ENCODE measurements around the gene ECT2.
"Not testable (repeated sequence)": the region's sequence is repeated elsewhere in the genome, so short reads cannot be mapped to it uniquely, and the experiment has no call there.

Gene ECT2

DNA sequence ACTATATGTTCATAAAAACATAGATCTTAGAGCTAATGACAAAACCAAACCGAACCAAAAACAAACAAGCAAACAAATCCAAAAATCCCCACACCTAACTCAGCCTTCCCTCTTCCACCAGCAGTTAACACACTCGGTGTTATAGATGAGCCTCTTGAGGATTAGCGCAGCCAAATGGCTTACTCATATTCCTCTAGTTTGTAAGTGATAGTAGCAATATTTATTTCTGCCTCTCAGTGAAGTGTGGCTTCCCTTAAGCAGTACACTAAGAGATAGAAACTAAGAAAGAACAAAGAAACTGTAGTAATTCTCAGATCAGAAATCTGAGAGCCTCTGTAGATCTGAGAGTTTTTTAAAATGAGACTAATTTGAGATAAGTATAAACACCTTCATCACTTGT lies 37.2 kb upstream of the ECT2 start:
- Histone ChIP-seq H3K4me1 (ENCODE audit: low read depth, poor library complexity, severe bottlenecking) (peaks cover 18% of the 10 kb centered on the region), H3K79me2 (ENCODE audit: insufficient read depth, low read depth) (no peaks in the 10 kb centered on the region), H2AFZ (ENCODE audit: low read depth) (no peak overlapping the region), H3K4me2 (no peak overlapping the region), H3K27me3 (ENCODE audit: insufficient read depth, low read depth) (no peaks in the 10 kb centered on the region), H3K9ac (no peak overlapping the region), H4K20me1 (ENCODE audit: insufficient read depth) (no peaks in the 10 kb centered on the region), H3K36me3 (ENCODE audit: insufficient read depth) (no peaks in the 10 kb centered on the region), H3K4me3 (IDR thresholded peaks at IDR 0.05; ENCODE audit: insufficient read depth, low read depth, low read length) (no peak overlapping the region), H3K27ac (no peak overlapping the region)
- TF ChIP-seq CTCF (conservative IDR thresholded peaks at IDR 0.05; ENCODE audit: low read depth, low read length), result no peak

GRCh38 chr3:172716476-172716875 lies 34.0 kb upstream of the ECT2 start:
- Histone ChIP-seq H3K4me3 (IDR thresholded peaks at IDR 0.05; ENCODE audit: insufficient read depth, low read depth, low read length) (no peak overlapping the region), H4K20me1 (ENCODE audit: insufficient read depth) (no peaks in the 10 kb centered on the region), H2AFZ (ENCODE audit: low read depth) (no peak overlapping the region), H3K4me1 (ENCODE audit: low read depth, poor library complexity, severe bottlenecking) (peaks cover 8% of the 10 kb centered on the region), H3K79me2 (ENCODE audit: insufficient read depth, low read depth) (no peaks in the 10 kb centered on the region), H3K4me2 (no peak overlapping the region), H3K9ac (no peak overlapping the region), H3K36me3 (ENCODE audit: insufficient read depth) (no peaks in the 10 kb centered on the region), H3K27ac (no peak overlapping the region), H3K27me3 (ENCODE audit: insufficient read depth, low read depth) (no peaks in the 10 kb centered on the region)
- TF ChIP-seq CTCF (conservative IDR thresholded peaks at IDR 0.05; ENCODE audit: low read depth, low read length), result no peak

DNA sequence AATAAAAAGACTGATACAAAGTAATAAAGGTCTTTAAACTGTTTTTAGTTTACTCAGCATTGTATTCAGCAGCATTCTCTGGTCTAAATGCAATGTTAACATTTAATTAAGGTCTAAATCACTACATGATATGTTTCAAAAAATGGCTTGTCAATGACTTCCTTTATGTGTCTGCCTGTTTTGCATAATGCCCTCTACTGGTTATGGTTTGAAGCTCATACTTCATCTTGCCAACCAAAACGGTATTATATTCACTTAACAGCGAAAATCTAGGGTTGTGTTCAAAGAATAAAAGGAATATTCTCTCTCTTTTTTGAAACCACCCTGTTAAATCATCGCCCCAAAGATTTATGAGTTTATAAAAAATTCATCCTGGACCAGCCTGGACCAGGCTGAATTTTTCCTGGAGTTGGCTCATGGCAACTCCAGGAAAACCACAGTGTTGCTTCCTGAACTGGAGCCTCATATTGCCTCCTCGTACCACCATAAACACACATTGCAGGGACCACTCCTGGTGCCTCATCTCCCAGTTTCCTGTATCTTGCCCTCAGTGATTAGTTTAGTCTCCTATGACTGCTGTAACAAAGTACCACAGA lies 32.9 kb upstream of the ECT2 start:
- H3K27ac ChIP-seq, result no peak overlapping the region
- no peak overlapping the region for H3K9ac ChIP-seq
- TF ChIP-seq CTCF (conservative IDR thresholded peaks at IDR 0.05; ENCODE audit: low read depth, low read length), result 0 out of 2 replicates have a peak, but pooled peaks have one; percentile 39
- H3K36me3 ChIP-seq (ENCODE audit: insufficient read depth), result no peaks in the 10 kb centered on the region
- no peak overlapping the region for H3K4me3 ChIP-seq (IDR thresholded peaks at IDR 0.05; ENCODE audit: insufficient read depth, low read depth, low read length)
- H3K4me2 ChIP-seq, result no peak overlapping the region
- H2AFZ ChIP-seq (ENCODE audit: low read depth), result no peak overlapping the region
- no peaks in the 10 kb centered on the region for H3K4me1 ChIP-seq (ENCODE audit: low read depth, poor library complexity, severe bottlenecking)
- no peaks in the 10 kb centered on the region for H4K20me1 ChIP-seq (ENCODE audit: insufficient read depth)
- no peaks in the 10 kb centered on the region for H3K79me2 ChIP-seq (ENCODE audit: insufficient read depth, low read depth)
- H3K27me3 ChIP-seq (ENCODE audit: insufficient read depth, low read depth), result no peaks in the 10 kb centered on the region

DNA sequence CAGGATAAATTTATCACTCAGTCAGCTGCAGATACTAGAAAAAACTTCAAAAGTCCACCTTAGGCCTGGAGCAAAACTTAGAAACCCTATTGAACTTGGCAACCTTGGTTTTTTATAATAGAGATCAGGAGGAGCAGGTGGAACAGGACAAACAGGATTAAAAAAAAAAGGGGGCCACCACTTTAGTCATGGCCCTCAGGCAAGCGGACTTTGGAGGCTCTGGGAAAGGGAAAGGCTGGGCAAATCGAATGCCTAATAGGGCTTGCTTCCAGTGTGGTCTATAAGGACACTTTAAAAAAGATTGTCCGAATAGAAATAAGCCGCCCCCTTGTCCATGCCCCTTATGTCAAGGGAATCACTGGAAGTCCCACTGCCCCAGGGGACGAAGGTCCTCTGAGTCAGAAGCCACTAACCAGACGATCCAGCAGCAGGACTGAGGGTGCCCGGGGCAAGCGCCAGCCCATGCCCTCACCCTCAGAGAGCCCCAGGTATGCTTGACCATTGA lies 27.9 kb upstream of the ECT2 start:
- H3K27me3 ChIP-seq (ENCODE audit: insufficient read depth, low read depth); H3K4me1 ChIP-seq (ENCODE audit: low read depth, poor library complexity, severe bottlenecking); H3K4me3 ChIP-seq (IDR thresholded peaks at IDR 0.05; ENCODE audit: insufficient read depth, low read depth, low read length); H3K36me3 ChIP-seq (ENCODE audit: insufficient read depth); H3K4me2 ChIP-seq; H4K20me1 ChIP-seq (ENCODE audit: insufficient read depth); H3K27ac ChIP-seq; H2AFZ ChIP-seq (ENCODE audit: low read depth); H3K79me2 ChIP-seq (ENCODE audit: insufficient read depth, low read depth); H3K9ac ChIP-seq: not testable (repeated sequence)

DNA sequence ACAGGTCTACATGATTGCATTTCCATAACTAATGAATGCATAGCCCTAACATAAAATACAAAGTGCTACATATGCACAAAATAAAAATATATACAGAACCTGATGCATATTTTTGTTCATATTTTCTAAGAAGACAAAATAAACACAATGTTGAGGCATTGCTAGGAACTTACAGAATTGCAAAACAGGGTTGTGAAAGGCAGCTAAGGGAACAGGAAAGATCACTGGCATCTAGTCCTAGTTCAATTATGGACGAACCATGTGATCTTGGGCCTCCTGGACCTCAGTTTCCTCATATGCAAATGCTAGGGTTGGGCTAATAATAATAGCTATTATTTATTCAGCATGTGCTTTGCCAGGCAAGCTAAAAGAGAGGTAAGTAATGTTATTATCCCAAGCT lies 24.1 kb upstream of the ECT2 start:
- no peak overlapping the region for H3K4me3 ChIP-seq (IDR thresholded peaks at IDR 0.05; ENCODE audit: insufficient read depth, low read depth, low read length)
- H2AFZ ChIP-seq (ENCODE audit: low read depth), result no peak overlapping the region
- TF ChIP-seq CTCF (conservative IDR thresholded peaks at IDR 0.05; ENCODE audit: low read depth, low read length), result no peak
- no peaks in the 10 kb centered on the region for H3K27me3 ChIP-seq (ENCODE audit: insufficient read depth, low read depth)
- H3K4me1 ChIP-seq (ENCODE audit: low read depth, poor library complexity, severe bottlenecking), result no peaks in the 10 kb centered on the region
- H3K4me2 ChIP-seq, result no peak overlapping the region
- no peak overlapping the region for H3K27ac ChIP-seq
- no peaks in the 10 kb centered on the region for H4K20me1 ChIP-seq (ENCODE audit: insufficient read depth)
- no peaks in the 10 kb centered on the region for H3K36me3 ChIP-seq (ENCODE audit: insufficient read depth)
- H3K79me2 ChIP-seq (ENCODE audit: insufficient read depth, low read depth), result no peaks in the 10 kb centered on the region
- no peak overlapping the region for H3K9ac ChIP-seq

Measured in KMS-11 (cell line).